Sigmoid colon (tissue), 4 donors: ENCODE measurements around the gene NEO1.

ENCODE experiments used
- POLR2A ChIP-seq, 2 donors: fragments of 450-650 bp; IDR thresholded peaks; one replicate each; pipeline ENCODE4 v1.6.1; 2016; ENCODE audit warnings: antibody characterized with exemption in 2 of 2, mild to moderate bottlenecking in 2 of 2, moderate library complexity in 2 of 2
- POLR2AphosphoS5 ChIP-seq, 4 donors: sonication (generic); formaldehyde crosslinking; IDR thresholded peaks; one replicate each; pipeline ENCODE4 v1.6.1; 2017; ENCODE audit warnings: antibody characterized with exemption in 4 of 4
- TF ChIP-seq, protein P1 (sequence below), 4 experiments: fragments of 450-650 bp in 3 of 4; fragments of 200-600 bp in 1 of 4; IDR thresholded peaks; one replicate each; pipeline ENCODE4 v1.5.1; 2016 to 2019; ENCODE audit warnings: antibody characterized with exemption in 4 of 4, mild to moderate bottlenecking in 3 of 4, moderate library complexity in 2 of 4

DNA sequence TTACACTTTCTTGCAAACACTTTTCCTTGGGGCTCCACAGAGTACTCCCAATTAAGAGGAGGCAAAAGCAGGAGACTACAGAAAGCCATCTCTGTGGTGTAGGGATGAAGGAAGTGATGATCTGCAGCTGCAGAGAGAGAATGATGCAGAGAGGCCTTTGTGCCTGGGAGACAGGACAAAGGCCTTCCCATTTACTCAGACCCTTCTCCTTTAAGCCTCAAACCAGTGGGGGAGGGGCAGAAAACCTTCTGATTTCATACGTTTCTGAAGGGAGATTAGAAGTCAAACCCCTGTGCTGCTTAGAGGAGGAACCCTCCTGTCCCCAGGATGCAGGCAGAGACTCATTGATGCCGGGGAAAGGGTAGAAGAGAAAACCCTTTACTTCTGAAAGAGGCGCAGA is 130.8 kb downstream of the NEO1 start:
- TF ChIP-seq POLR2A (IDR thresholded peaks at IDR 0.05) (no peak), POLR2AphosphoS5 (IDR thresholded peaks at IDR 0.05) (no peak)
- TF ChIP-seq, protein P1, sequence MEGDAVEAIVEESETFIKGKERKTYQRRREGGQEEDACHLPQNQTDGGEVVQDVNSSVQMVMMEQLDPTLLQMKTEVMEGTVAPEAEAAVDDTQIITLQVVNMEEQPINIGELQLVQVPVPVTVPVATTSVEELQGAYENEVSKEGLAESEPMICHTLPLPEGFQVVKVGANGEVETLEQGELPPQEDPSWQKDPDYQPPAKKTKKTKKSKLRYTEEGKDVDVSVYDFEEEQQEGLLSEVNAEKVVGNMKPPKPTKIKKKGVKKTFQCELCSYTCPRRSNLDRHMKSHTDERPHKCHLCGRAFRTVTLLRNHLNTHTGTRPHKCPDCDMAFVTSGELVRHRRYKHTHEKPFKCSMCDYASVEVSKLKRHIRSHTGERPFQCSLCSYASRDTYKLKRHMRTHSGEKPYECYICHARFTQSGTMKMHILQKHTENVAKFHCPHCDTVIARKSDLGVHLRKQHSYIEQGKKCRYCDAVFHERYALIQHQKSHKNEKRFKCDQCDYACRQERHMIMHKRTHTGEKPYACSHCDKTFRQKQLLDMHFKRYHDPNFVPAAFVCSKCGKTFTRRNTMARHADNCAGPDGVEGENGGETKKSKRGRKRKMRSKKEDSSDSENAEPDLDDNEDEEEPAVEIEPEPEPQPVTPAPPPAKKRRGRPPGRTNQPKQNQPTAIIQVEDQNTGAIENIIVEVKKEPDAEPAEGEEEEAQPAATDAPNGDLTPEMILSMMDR (IDR thresholded peaks at IDR 0.05): no peak
